NCI-H1092 (cell line): Measurements from ENCODE around the gene RGP1.

ENCODE experiments used
- DNase-seq: peaks from one replicate; lab custom pipeline; 2025; lab: John Stamatoyannopoulos, UW

Gene RGP1

DNA sequence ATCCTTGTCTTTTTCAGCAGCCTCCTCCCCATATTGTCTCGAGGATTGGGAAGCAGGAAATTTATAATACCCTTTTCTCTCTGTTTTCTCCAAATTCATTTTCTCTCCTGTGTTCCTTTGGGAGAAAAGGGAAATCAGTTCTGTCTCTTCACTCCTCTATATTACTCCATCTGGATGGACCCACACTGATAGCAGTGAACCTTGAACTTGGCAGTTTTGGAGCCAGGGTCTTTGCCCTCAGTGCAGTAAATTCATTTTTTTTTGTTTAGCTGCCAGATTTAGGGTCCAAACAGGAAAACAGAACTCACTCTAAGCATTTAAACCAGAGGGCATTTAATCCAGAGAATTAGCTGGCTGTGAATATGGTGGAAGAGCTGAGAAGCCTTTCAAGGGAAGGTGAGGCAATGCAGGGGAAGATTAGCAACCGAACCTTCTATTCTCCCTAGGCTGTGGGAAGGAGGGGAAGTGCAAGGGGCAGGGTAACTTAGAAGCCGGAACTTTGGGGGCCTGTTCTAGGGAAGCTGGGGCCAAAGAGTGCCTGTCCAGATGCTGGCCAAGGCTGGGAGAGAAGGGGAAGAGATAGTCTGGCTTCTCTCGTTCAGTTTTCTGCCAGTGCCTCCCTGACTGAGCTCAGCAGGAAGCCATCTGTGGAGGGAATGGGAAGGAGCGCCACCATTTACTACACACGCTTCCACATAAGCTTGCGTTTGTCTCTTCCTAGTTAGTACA lies 26.0 kb downstream of the RGP1 start:
- DNase-seq, result peak; percentile 41

DNA sequence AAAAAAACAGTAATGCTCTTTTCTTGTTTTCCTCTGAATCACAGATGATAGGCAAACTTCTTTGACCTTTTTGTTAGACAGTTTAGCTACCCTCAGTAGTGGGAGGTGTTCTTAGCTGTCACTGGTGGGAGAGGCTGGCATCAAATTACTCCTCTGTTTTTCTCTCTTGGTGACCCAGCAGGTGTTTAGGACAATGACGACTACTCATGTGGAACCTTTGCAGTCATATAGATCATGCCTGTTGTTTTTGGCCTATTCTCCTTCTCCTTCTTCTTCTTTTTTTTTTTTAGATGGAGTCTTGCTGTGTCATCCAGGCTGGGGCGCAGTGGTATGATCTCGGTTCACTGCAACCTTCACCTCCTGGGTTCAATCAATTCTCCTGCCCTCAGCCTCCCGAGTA lies 26.9 kb downstream of the RGP1 start:
- DNase-seq, result peak; percentile 93

DNA sequence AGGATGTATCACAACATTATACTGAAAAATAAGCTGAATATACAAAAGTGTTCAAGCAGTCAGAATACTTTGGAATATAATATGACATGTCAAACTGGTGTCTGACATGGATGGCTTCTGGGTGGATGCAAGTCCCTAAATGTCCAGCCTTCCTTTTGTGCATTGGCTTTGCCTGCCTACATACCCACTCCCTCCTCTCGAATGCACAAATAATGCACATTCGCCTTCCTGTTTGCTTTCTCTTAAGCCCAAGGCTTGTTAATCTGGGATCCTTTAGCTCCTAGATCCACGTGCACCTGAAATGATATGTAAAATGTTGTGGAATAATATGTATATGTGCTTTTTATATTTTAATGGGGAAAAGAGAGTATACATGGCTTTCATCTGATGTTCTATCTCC lies 29.4 kb downstream of the RGP1 start:
- DNase-seq, result no peak

DNA sequence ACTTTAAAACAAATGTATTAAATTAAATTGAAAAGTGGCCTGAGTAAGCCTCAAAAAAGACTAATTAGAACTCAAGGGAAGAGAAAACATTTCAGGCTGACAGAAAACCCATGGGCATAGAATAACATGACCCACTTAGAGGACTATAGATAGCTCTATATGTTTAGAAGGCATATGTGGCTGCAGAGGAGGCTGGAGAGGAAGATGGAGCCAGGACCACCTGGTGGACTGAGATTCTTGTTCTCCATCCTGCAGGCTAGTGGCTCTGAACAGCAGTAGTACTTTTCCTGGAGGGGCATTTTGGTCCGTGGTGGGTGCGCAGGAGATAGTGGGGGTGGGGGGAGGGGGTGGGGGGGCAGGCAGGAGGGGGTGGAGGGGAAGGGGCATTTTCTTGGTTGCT lies 32.0 kb downstream of the RGP1 start:
- no peak for DNase-seq

DNA sequence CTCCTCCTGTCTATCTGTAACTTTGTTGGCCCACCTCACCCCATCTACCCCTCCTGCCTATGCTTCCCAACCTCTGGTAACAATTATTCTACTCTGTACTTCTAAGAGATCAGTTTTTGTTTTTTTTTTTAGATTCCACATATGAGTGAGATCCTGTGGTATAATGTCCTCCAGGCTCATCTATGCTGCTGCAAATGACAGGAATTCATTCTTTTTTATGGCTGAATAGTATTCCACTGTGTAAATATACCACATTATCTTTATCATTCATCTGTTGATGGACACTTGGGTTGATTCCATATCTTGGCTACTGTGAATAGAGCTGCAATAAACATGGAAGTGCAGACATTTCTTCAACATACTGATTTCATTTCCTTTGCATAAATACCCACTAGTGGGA lies 34.3 kb downstream of the RGP1 start:
- no peak for DNase-seq

DNA sequence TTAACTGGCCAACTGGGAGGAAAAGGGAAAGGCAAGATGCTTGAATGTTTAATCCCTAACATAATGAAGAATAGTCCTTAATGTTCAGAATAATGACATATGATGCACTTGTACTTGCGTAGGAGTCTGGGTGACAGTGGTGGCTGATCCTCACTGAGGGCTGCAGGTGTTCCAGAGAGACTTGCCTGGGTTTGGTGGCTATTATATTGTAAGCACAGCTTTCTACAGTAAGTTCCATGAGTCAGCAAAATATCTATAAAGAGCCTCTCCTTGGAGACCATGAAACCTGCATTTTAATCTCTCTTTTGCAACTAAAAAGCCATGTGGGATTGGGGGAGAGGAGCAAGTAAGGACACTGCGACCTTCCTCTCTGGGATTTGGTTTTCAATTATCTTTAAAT lies 40.5 kb downstream of the RGP1 start:
- no peak for DNase-seq

DNA sequence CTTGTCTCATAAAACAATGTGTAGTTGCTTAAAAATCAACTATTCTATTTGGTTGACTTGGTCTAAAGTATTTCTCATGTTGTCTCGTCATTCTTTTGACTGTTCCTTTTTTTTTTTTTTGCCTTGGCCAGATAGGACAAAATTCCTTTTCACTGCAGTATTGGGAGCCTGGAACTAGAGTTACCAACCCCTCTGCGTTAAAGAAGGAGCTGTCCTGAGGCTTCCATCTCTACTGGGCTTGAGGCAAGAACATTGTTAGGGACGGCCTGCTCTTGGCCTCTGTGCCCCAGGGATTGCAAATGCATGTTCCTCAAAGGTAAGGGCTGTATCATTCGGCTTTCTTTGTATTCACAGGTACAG lies 40.9 kb downstream of the RGP1 start:
- DNase-seq, result no peak

DNA sequence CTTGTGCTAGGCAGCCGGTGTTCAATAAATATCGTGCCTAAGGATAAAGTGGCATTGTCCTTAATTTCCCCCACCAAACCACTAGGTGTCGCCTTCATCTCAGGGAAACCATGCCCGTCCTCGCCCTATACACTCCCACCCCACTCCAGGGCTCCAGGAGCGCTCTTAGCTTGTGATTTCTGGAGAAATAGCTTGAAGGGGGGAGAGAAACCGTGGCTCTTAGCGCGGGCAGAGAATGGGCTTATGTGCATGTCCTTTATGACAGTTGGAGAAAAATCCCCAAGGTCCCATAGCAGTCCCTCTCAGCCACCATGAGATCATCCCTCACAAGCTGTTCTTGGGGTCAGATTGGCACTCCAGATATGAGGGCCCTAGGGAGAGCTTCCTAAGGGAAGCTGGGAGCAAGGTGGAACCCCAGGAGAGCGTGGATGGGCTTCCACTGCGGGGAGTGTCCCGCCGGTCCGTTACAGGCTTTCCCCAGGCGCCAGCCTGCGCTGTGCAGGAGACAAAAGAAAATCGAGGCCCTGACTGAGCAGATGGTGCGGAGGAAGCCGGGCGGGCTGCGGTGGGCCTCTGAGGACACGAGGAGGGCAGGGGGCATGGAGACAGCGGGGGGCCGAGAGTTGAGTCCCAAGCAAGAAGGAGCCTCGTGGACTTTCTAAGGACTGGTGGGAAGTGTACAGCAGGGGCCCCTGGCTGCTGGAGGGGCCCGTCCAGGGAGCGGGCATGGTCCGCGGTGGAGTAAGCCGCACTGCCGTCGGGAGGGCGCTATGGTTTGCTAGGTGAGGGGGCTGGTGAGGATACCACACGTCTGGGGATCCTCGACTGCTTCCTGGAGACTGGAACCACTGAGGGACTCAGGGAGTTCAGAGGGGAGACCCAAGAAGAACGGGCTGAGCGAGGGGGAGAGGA lies 41.6 kb downstream of the RGP1 start:
- DNase-seq, result peak; percentile 66

DNA sequence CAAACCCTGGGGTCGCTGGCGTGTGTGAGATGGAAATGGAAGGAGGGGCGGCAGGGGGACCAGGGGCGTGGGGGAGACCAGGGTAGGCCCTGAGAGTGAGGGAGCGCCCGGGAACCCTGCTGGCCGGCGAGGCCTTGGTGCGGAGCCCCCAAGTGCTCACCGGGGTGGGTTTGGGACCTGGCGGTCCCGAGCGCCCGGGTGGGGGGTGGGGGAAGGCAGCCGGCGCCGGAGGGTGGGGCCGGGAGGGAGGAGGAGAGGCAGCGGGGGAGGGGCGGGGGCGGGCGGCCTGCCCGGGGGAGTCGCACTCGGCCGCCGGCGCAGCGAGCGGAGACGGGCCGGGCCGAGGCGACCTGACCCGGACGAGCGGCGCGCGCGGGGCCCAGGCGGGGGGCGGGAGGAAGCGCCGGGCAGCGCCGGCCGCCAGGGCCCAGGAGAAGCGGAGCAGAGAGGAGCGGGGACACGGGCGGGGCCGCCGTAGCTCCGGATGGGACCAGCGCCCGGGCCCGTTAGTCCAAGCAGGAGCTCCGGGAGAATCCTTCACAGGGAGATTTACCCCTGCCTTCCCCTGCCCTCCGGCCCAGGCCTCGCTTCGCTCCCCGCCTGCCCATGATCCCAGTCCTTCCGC lies 42.3 kb downstream of the RGP1 start, which contains the start of gene NPR2:
Gene NPR2 (plus strand): TSS at position 295 of the 625 bp plus-strand sequence. CDS start 818 bp downstream, outside the sequence.
- no peak for DNase-seq

DNA sequence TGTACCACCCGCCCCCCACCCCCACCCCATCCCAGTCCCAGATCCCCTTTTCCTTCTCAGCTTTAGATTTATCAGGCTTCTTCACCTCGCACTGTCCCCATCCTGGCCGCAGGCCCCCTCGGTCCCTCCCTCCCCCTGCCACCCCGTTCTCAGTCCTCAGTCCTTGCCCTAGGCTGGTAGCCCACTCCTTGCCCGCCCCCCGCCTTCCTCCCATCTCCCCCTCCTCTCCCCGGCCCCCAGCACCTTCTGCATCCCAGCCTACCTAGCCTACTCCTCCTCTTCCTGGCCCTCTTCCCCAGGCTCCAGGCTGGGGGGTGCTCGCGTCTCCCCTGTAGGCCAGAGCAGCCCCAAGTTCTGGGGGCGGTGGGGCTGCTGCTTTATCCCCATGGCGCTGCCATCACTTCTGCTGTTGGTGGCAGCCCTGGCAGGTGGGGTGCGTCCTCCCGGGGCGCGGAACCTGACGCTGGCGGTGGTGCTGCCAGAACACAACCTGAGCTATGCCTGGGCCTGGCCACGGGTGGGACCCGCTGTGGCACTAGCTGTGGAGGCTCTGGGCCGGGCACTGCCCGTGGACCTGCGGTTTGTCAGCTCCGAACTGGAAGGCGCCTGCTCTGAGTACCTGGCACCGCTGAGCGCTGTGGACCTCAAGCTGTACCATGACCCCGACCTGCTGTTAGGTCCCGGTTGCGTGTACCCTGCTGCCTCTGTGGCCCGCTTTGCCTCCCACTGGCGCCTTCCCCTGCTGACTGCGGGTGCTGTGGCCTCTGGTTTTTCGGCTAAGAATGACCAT lies 43.1 kb downstream of the RGP1 start:
- DNase-seq, result no peak

DNA sequence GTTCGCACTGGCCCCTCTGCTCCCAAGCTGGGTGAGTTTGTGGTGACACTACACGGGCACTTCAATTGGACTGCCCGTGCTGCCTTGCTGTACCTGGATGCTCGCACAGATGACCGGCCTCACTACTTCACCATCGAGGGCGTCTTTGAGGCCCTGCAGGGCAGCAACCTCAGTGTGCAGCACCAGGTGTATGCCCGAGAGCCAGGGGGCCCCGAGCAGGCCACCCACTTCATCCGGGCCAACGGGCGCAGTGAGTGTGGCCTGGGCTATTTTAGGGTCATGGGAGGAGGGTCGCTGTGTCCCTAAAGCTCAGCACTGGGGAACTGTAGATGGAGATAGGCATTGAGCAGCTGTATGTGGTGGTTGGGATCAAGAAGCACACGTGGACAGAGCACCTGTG lies 43.7 kb downstream of the RGP1 start:
- no peak for DNase-seq

DNA sequence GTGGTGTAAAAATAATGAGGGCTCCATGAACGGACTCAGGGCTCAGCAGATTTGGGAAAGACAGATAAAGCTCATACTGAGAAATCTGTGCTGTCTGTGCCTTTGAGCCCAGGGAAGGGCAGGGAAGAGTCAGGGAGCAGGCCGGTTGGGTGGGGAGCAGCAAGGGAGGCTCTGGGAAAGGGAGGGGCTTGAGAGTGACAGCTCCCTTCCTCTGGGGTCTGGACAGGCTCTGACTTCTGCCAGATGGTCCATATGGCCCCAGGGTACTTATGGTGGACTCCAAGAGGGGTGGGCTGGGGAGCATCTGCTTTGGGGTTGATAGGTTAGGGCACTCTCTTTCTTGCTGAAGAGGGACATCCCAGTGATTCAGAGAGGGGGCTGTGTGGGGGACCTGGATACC lies 44.4 kb downstream of the RGP1 start:
- DNase-seq, result no peak

DNA sequence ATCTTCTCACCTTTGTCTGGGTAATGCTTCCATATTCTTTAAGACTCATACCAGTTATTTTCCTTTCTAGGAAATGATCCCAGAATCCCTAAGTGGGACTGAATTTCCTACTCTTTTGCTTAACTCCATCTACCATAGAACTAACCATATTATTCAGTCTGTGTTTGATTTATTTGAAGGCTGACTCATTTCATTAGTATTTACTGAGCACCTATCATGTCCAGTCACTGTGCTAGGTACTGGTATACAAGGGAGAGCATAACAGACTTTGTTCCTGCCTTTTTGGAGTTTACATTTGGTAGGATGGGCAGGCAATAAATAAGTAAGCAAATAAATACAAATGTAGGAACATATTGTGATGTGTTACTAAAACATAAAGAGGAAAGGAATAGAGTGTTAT lies 46.6 kb downstream of the RGP1 start:
- DNase-seq, result no peak

DNA sequence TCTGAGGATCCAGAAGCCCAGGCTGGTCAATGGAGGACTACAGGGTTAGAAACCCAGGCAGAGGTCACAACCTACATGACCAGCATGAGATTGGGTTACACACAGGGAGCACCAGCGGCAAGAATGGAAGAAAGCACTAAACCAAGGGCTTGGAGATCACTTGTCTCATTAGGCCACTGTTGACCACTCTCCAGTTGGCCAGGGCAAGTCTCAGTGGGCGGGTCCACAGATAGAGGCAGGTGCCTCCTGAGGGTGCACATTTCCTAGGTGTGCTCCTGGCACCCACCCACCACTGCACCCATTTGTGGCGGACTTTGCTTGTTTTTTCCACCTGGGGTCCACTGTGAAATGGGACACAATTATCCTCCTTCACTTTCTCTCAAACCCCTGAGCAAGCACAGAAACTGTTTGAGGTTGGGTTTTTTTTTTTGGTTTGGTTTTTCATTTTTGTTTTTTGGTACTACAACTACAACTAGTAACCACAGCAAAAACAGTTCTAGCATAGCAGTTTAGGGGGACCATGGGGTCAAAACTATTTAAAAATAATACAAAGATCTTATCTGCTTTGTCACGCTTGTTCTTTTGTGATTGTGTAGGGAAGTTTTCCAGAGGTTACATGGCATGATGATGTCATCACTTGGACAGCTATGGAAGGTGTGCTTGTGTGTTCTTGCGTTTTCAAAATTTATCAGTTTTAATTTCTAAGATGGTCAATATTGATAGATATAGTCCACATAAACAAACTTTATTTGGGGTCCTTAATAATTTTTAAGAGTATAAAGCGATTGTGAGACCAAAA lies 48.4 kb downstream of the RGP1 start:
- DNase-seq, result no peak

DNA sequence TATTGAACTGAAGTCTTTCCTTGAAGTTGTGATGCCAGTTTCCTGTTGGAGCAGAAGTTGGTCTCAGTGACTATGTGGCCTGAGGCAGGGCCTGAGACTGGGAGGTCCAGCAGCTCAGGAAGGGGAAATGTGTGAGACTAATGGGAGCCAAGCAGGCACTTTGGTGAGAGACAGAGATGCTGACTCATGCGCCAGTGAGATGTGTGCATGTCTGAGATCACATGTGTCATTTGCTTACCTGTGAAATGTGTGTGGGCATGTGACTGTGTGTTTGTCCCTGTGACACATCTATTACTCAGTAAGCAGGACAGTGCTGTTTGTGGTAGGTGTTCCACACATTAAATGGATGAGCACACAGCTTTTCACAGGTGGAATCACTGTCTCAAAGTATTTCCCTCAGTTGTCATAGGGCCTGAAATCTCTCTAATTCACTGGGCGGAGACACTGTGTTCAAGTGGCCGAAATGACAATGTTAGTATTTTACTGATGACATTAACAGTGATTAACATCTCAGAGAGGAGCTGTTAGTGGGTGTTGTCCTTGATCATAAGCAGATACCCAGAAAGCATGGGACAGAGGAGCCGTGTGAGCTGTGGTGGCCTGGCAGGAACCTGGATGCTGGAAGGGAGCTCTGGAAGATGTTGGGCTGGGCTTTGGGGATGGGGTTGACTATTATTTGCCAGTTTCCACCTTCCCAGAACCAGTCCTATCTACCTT lies 49.7 kb downstream of the RGP1 start:
- DNase-seq, result no peak

DNA sequence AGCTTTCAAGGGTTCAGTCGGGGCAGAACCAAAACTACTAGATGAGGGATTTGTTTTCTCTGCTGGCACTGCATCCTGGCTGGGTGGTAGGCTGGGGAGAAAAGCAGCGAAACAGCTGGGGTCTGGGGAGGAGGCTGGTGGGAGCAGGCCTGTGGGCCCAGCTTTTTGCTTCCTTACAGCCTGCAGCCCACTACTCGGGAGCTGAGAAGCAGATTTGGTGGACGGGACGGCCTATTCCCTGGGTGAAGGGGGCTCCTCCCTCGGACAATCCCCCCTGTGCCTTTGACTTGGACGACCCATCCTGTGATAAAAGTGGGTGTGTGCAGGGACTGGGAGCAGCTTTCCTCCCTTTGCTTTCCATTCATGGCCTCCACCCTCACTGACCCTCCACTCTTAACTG lies 51.4 kb downstream of the RGP1 start:
- no peak for DNase-seq

DNA sequence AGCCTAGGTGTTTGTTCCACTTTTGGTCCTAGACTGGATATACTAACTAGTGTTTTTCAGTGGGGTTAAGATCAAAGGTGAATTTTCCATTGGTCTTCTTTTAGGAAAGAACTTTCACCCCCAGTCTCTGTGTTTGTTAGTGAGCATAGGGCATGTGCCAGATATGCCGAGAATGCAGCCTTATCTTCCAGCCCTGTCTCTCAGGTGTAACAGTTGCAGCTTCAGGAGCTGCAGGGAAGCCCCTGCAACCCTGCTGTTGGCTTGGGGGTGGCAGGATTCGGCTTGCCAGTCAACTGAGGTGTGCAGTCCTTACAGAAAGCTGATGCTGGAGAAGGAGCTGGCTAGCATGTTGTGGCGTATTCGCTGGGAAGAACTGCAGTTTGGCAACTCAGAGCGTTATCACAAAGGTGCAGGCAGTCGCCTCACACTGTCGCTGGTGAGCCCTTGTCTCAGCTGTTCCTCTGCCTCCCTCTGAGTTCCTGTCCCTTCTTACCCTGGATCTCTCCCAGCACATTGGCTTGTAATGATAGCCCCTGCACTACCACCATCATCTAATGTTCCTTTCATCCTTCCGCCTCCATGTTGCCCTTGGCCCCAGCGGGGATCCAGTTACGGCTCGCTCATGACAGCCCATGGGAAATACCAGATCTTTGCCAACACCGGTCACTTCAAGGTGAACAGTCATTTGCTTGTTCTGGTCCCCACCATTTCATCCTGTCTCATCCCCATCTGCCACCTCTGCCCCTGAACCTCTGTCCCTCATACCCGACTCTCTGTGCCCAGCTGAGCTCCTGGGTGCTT lies 52.4 kb downstream of the RGP1 start:
- no peak for DNase-seq

DNA sequence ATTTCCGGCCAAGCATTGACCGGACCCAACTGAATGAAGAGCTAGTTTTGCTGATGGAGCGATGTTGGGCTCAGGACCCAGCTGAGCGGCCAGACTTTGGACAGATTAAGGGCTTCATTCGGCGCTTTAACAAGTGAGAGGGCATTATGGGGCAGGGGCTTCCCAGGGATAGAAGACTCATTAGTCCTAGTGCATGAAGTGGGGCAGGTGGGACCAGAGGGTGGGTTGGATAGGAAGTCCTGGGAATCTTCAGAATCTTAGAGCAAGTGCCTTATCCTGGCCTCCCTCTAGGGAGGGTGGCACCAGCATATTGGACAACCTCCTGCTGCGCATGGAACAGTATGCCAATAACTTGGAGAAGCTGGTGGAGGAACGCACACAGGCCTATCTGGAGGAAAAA lies 57.0 kb downstream of the RGP1 start:
- no peak for DNase-seq
